OCI-LY3 (cell line): ENCODE measurements around the gene ASCL2.

Source experiments
- H2AFZ ChIP-seq: fragments of 200-600, 300-600 bp; shearing (Covaris generic); 2 replicates; pipeline ENCODE4 v1.6.0; 2014; ENCODE audit warnings: antibody characterized with exemption, low read depth, low read length
- H3K27ac ChIP-seq: fragments of 200-600, 300-600 bp; sonication (generic); 2 replicates; pipeline ENCODE4 v1.5.1; 2014; ENCODE audit warnings: mild to moderate bottlenecking, low read length, moderate library complexity, mixed read lengths
- H3K27me3 ChIP-seq: fragments of 200-600, 300-600 bp; sonication (generic); 2 replicates; pipeline ENCODE4 v1.6.1; 2014; ENCODE audit warnings: low read depth, low read length, mixed read lengths
- H3K36me3 ChIP-seq: fragments of 200-600, 300-600 bp; sonication (generic); replicated peaks from 2 replicates; pipeline ENCODE3; 2014; ENCODE audit warnings: low read depth, low read length, mixed read lengths
- H3K4me1 ChIP-seq: fragments of 300-600, 200-600 bp; sonication (generic); 2 replicates; pipeline ENCODE4 v1.6.1; 2014; ENCODE audit warnings: low read length, mixed read lengths
- H3K4me2 ChIP-seq: fragments of 200-600, 300-600 bp; sonication (generic); 2 replicates; pipeline ENCODE4 v1.6.1; 2014; ENCODE audit warnings: low read length, mixed read lengths
- H3K4me3 ChIP-seq: fragments of 300-600, 200-600 bp; sonication (generic); 2 replicates; pipeline ENCODE4 v1.5.1; 2014; ENCODE audit warnings: antibody characterized with exemption, mild to moderate bottlenecking, low read length, moderate library complexity
- H3K79me2 ChIP-seq: fragments of 300-600, 200-600 bp; shearing (Covaris generic); 2 replicates; pipeline ENCODE4 v1.6.1; 2014; ENCODE audit warnings: mild to moderate bottlenecking, low read length, mixed read lengths
- H3K9ac ChIP-seq: fragments of 300-600, 200-600 bp; shearing (Covaris generic); 2 replicates; pipeline ENCODE4 v1.6.0; 2014; ENCODE audit warnings: mild to moderate bottlenecking, low read length, moderate library complexity
- H3K9me3 ChIP-seq: fragments of 200-600, 300-600 bp; shearing (Covaris generic); 2 replicates; pipeline ENCODE4 v1.6.1; 2014; ENCODE audit warnings: low read length, mixed read lengths; ENCODE audit not compliant: insufficient read depth
- H4K20me1 ChIP-seq: fragments of 200-600, 300-600 bp; sonication (generic); 2 replicates; pipeline ENCODE4 v1.6.1; 2016; ENCODE audit warnings: low read length, mixed read lengths; ENCODE audit not compliant: insufficient read depth
- CTCF ChIP-seq: fragments of 200-600, 300-600 bp; sonication (generic); IDR thresholded peaks from 2 replicates; pipeline ENCODE4 v1.5.1; 2014; ENCODE audit warnings: antibody characterized with exemption, low read length, low read depth
- EZH2phosphoT487 ChIP-seq: fragments of 200-600 bp; shearing (Covaris generic); IDR thresholded peaks from 2 replicates; pipeline ENCODE4 v1.6.1; 2018; ENCODE audit warnings: antibody characterized with exemption, mixed run types, low read depth

The ASCL2 gene

GRCh38 chr11:2271077-2271326 lies 614 bp upstream of the ASCL2 start:
- no peak overlapping the region for H3K4me2 ChIP-seq
- H3K36me3 ChIP-seq: no peaks in the 10 kb centered on the region
- no peaks in the 10 kb centered on the region for H3K27me3 ChIP-seq
- no peaks in the 10 kb centered on the region for H3K9me3 ChIP-seq
- H3K9ac ChIP-seq: no peak overlapping the region
- no peaks in the 10 kb centered on the region for H3K79me2 ChIP-seq
- no peak overlapping the region for H3K4me3 ChIP-seq
- H2AFZ ChIP-seq: no peak overlapping the region
- no peak for TF ChIP-seq EZH2phosphoT487
- TF ChIP-seq CTCF: no peak
- H3K4me1 ChIP-seq: peaks cover 7% of the 10 kb centered on the region
- H4K20me1 ChIP-seq: no peaks in the 10 kb centered on the region
- no peak overlapping the region for H3K27ac ChIP-seq

GRCh38 chr11:2269601-2270321 lies 627 bp downstream of the ASCL2 start:
- H3K4me1 ChIP-seq: peaks cover 16% of the 10 kb centered on the region
- no peak overlapping the region for H3K4me2 ChIP-seq
- no peaks in the 10 kb centered on the region for H4K20me1 ChIP-seq
- H3K9ac ChIP-seq: no peak overlapping the region
- no peak overlapping the region for H3K4me3 ChIP-seq
- H3K27me3 ChIP-seq: no peaks in the 10 kb centered on the region
- TF ChIP-seq EZH2phosphoT487 (no peak), CTCF (no peak)
- H3K9me3 ChIP-seq: no peaks in the 10 kb centered on the region
- no peak overlapping the region for H3K27ac ChIP-seq
- H3K36me3 ChIP-seq: no peaks in the 10 kb centered on the region
- H2AFZ ChIP-seq: no peak overlapping the region
- H3K79me2 ChIP-seq: no peaks in the 10 kb centered on the region

GRCh38 chr11:2268729-2269600 lies 1.4 kb downstream of the ASCL2 start:
- Histone ChIP-seq H2AFZ (no peak overlapping the region), H3K9me3 (no peaks in the 10 kb centered on the region), H3K9ac (no peak overlapping the region), H3K36me3 (no peaks in the 10 kb centered on the region), H3K4me1 (peaks cover 16% of the 10 kb centered on the region), H3K4me2 (no peak overlapping the region), H3K27me3 (no peaks in the 10 kb centered on the region), H3K4me3 (no peak overlapping the region), H3K79me2 (no peaks in the 10 kb centered on the region), H3K27ac (no peak overlapping the region), H4K20me1 (no peaks in the 10 kb centered on the region)
- TF ChIP-seq EZH2phosphoT487 (no peak), CTCF (no peak)

- H3K4me1 ChIP-seq: peaks cover 16% of the 10 kb centered on the region
- no peaks in the 10 kb centered on the region for H3K36me3 ChIP-seq
- TF ChIP-seq EZH2phosphoT487 (no peak), CTCF (no peak)
- H3K27me3 ChIP-seq: no peaks in the 10 kb centered on the region
- no peaks in the 10 kb centered on the region for H3K9me3 ChIP-seq
- no peaks in the 10 kb centered on the region for H3K79me2 ChIP-seq
- no peak overlapping the region for H3K9ac ChIP-seq
- no peak overlapping the region for H3K4me2 ChIP-seq
- H3K27ac ChIP-seq: no peak overlapping the region
- no peak overlapping the region for H3K4me3 ChIP-seq
- H4K20me1 ChIP-seq: no peaks in the 10 kb centered on the region
- H2AFZ ChIP-seq: no peak overlapping the region
Measured at GRCh38 chr11:2267851-2268728, 2.3 kb downstream of the ASCL2 start.
